HG02973 (cell line): ENCODE measurements around the gene CRISP1.
"Not testable (repeated sequence)": the region's sequence is repeated elsewhere in the genome, so short reads cannot be mapped to it uniquely, and the experiment has no call there.

Experiments
- ATAC-seq: cut with Tn5 transposase; IDR thresholded peaks from one replicate; pipeline ENCODE4 v1.9.1; 2021; ENCODE audit warnings: moderate library complexity; ENCODE audit not compliant: unreplicated experiment

The CRISP1 gene, protein sequence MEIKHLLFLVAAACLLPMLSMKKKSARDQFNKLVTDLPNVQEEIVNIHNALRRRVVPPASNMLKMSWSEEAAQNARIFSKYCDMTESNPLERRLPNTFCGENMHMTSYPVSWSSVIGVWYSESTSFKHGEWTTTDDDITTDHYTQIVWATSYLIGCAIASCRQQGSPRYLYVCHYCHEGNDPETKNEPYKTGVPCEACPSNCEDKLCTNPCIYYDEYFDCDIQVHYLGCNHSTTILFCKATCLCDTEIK

DNA sequence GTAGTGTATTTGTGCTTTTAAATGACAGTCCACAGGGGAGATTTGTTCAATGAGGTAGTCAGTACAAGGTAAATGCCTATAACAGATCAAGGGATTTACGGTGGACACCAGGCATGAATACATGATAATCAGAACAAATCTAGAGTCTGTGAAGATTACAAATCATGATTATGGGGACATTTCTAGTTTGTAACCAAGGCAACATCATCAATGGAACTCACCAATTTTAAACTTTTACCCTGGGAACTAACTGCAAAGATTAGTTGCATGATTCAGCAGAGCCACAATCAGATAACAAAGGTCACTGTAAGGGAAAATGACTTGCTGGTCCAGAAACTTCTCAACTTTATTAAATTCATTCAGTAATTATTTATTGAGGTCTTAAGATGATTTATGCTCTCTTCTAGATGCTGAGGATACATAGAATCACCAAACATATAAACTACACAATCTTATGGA lies at the start of gene CRISP1:
Gene CRISP1 (minus strand): TSS at position 51 of the 459 bp plus-strand sequence. CDS start 9,135 bp downstream, outside the sequence.
- no peak for ATAC-seq

DNA sequence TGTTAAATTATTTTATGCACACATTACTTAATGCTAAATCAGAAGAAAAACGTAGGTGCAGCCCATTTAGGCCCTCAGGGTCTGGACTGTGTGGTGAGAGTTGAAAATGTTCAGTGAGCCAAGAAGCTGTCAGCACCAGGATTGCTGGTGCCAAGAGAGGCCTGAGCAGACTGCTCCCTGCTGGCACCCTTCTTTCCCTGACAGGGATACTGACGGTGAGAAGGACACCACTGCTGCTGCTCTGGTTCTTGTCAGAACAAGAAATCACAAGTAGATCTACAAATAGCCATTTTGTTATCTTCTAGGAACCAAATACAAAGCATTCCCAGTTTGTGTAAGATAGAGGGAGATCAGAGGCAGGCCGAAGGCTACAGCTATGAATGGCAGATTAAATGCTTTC lies 48.7 kb upstream of the CRISP1 start:
- no peak for ATAC-seq

DNA sequence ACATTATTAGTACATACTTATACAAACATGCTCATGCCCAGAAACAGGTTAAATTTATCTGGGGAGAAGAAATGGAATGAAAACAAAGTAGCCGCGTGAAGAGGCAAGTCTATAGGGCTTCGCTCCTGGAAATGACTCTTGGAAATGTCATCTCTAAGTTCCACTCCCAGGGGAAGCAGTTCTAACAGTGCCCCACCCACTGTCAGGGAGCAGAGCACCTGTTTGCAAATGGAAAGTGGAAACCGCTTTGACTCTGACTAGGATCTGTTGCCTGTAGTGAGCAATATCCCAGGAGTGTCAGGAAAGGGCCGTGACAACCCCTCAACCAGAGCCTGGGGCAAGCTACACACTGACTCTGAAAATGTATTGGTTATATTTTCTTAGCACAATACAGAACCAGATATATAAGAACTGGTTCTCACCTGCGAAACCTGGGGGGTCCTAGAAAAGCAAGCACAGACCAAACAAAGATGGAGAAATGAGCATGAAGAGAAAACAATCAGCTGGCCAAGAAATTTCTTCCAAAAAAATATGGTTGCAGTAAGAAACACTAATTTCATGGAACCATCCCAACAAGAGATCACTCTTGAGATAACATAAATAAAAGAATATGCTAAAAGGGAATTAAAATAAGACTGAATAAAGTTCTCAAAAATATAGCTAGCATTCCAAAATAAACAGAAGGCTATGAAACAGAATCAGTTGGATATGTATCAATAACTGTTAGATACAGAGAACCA lies 47.5 kb upstream of the CRISP1 start:
- no peak for ATAC-seq

DNA sequence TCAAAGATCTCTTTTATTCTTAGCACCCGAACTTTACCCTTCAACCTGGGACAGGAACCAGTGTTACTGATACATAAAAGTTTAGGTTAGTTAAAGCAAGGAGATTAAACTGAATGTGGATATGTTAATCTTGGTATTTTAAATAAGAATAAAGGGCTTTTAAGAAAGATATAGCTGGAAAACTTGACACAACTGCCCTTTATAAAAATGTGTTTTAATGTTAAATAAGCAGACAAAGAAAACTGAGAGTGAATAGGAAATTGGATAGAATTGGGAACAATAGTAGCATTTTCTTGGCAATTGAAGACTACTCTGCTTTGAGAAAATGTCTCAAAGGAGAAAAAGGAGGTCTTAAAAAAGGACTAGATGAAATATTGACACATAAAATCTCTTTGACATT lies 45.9 kb upstream of the CRISP1 start:
- ATAC-seq = no peak

DNA sequence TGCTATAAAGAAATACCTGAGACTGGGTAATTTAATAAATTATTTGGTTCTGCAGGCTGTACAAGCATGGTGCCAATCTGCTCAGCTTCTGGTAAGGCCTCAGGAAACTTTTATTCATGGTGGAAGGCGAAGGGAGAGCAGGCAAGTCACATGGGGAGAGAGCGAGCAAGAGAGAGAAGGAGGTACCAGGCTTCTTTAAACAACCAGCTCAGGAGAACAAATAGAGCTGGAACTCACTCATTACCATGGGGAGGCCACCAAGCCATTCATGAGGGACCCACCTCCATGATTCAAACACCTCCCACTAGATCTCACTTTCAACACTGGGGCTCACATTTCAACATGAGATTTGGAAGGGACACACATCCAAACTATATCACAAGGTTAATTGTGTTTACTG lies 44.9 kb upstream of the CRISP1 start:
- ATAC-seq = no peak

DNA sequence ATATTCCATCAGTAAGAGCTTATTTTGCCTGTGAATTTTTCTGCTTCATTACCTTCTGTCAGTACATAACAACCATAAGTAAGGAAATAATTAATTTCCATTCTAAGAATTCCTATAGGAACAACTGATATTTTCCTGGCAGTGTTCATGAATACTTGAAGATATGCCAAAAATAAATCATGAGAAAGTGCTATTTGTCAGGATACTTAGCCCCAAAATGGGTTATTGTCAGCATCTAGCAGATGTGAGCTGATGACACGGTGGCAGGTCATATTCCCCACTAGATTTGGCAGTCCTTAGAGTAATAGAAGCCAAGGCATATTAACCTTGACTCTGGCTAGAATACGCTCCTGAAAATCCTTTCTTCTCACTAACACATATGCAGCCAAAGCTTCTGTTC lies 43.2 kb upstream of the CRISP1 start:
- ATAC-seq = no peak

DNA sequence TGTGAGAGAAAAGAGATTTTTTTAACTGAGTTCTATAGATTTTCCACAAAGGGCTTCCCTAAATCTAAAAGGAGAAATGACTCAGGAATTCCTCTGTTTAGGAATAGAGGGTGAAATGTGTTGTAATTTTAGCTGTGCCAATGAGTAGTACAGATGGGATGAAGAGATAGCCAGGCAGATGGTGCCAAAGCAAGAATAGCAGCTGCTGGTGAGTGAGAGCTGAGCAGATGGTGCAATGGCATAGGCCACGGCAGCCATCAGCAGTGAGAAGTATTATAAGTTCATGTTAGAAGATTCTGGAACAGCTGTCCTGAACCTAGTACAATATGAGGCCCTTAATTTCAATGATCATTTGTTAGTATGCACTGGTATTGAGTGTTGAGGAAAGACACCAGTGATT lies 40.2 kb upstream of the CRISP1 start:
- ATAC-seq = no peak

DNA sequence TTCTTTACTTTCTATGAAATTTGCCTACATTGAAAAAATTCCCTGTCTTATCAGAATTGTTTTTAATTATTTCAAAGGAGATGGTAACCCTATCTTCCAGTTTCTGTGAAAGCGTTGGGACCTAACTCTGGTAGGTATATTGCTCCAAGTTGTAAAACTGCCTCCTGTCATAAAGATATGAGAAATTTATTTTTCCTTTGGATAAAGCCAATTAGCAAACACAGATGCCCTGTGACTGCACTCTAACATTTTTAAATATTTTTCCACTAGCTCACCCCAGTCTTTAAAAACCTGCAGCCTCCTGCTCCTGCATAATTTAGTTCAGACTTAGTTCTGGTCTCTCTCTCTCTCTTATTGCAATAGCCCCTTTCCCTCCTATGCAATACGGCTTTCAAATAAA lies 39.0 kb upstream of the CRISP1 start:
- no peak for ATAC-seq

DNA sequence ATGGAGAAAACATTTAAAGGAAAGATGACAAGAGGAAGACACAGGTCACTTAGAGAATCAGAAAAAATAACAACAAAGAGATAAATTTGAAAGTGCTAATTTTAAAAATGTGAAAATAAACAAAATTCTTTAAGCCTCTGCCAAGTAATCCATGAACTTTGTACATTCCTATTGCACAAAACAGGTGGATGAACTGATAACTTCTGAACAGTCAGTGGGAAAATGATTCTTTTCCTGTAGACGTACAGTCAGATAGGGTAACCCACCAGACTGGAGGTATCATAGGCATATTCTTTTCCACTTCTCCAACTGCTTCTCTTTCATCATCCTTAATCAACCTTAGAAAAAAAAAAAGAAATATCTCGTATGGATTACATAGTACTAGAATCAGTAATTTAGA lies 36.5 kb upstream of the CRISP1 start:
- ATAC-seq = no peak

DNA sequence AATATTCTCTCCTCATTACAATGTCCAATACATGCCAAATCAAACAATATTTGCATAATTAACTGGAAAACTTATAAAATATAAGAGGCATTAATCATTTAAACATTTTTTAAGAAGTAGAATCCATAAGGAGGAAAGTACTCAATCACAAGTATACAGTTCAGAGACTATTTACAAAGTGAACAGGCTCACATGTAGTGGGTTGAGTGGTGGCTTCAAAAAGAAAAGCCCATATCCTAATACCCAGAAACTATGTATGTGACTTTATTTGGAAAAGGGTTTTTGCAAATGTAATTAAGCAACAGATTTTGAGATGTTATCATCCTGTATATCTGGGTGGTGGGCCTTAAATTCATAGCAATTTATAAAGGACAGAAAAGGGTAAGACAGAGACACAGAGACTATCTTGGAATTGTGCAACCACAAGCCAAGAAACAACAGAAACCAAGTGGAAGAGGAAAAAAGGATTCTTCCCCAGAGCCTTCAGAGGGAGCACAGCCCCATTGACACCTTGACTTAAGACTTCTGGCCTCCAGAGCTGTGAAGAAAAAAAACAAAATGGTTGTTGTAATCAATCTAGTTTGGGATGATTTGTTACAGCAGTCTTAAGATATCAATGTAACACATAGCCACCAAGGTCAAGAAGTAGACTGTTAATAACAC lies 32.7 kb upstream of the CRISP1 start:
- ATAC-seq = no peak

DNA sequence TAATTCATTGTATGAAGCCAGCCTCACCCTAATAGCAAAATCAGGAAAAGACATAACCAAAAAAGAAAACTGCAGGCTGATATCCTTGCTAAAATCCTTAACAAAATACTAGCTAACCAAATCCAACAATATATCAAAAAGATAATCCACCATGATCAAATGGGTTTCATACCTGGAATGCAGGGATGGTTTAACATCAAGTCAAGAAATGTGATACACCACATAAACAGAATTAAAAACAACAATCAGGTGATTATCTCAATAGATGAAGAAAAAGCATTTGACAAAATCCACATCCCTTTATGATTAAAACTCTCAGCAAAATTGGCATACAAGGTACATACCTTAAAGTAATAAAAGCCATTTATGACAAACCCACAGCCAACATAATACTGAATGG lies 29.2 kb upstream of the CRISP1 start:
- not testable (repeated sequence) for ATAC-seq

DNA sequence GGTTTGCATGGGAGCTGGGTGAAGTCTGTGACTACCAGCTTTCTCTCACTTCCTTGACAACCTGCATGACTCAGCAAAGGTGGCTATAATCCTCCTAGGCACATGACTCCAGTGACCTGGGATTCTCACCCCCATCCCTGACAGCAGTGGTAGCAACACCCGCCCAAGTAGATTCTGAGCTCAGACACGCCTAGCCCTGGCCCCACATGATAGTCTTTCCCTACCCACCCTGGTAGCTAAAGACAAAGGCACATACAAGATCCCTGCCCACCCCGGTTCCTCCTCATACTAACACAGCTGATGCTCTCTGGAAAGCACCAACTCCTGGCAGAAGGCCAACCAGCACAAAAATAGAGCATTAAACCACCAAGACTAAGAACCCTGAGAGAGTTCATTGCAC lies 25.9 kb upstream of the CRISP1 start:
- no peak for ATAC-seq

DNA sequence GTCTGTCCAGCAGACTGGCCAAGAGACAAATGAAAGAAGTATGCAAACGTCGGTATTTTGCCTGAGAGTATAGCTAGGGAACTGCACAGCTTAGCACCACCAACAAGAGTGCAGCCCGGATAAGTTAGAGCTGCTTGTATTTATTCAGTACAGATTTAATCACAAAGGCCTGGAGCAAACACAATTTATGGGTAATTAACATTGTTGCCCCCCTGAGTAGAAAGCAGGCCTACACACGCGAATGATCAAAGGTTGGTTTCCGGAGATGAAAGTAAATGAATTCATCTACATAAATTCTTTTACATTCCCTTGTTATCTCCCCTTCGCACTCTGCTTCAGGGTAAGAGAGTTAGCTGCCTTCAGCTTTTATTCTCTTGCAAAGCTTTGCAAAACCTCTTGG lies 24.7 kb upstream of the CRISP1 start:
- ATAC-seq = no peak

DNA sequence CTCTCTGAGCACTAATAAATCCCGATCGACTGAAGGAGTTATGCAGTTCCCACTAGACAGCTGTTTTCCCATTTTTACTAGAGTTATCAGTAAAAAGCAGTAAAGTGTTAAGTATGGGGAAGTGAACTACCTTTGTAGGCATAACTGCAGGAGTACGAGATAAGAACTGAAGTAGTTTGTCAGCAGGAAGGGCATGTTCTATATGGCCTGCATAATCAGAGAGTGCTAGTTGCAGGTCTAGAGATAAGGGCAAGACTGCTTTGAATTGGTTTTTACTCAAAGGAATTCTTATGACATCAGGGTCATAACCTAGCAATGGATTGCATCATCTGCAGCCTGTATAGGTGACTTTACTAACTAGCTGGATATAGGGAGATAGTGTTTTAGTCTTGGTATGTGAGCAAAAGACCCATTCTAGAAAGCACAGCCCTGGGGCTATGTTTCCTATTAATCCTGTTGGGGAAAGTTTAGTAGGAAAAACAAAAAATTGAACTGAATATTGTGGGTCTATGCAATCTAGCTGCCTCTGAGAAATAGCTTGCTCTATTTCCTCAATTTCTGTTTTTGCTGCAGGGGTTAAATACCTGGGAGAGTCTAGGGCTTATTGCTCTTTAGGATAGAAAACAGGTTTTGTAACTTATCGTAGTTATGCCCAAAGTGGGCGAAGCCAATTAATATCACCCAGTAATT lies 22.6 kb upstream of the CRISP1 start:
- ATAC-seq = no peak

DNA sequence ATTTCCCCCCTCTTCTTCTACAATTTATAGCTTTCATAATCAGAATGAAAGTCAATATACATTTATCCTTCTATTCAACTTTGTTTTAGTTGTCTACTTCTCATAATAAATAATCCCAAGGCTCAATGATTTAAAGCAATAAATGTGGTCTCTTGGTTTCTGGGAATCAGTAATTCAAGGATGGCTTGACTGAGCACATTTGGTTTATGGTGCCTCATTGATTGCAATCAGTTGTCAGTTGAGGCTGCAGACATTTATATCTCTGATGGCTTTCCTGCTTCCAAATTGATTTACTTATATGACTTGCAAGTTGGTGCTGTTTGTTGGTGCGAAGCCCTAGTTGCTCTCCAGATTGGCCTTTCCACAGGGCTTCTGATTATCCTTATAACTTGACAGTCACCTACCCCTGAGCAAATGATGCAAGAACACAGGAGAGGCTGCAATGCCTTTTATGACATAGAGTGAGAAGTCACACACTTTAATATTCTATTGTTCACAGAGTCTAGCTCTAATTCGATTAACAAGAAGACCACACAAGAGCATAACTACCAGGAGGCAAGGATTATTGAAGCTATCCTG lies 2.7 kb upstream of the CRISP1 start:
- no peak for ATAC-seq

DNA sequence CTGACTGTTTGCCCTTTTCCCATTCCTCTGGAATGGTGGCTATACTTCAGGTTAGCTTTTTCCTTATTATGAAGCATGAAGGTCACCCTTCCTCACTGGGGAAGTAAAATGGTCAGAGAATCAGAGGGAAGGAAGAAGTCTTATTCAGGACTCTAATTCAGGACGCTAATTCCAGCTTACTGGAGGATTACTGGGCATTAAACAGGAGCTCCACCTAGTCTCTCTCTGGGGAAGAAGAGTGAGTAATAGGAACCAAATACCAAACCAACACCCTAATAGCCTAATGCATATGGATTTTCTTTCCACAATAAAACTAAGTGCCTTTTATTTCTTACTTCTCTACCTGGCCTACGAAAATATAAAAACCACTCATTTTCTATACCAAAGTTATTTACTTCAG lies 10.1 kb downstream of the CRISP1 start:
- ATAC-seq = no peak

DNA sequence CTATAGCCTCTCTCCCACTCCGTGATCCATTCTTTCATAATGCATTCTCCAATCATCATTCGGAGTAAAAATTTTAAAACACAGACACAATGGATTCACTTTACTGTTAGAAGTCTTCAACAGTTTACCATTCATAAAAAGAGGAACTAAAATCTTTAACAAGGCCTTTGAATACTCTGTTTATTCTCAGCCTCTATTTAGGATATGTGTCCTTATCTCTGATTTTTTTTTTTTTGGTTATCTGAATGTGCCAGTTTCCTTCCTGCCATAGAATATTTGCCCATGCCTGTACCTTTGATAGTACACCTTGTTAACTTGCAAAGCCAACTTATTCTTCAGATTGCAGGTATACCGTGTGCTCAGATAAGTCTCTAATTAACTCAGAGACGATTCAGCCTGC lies 11.1 kb downstream of the CRISP1 start:
- no peak for ATAC-seq

DNA sequence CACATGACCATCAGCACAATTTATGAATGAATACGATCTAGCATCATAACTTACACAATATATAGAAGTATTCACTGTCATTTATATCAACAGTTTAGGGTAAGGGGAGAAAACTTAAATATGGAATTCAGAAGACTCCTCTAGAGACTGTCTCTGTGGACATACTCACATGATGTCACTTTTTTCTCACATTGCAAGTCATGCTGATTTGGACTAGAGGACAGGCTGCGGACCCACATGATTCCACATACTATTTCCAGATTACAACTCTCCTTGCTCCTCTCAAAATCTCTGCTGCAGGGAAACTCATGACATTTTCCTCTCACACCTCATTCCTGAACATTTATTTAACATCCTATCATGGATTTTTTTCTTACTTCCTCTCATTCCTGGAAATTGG lies 13.4 kb downstream of the CRISP1 start:
- ATAC-seq = no peak

DNA sequence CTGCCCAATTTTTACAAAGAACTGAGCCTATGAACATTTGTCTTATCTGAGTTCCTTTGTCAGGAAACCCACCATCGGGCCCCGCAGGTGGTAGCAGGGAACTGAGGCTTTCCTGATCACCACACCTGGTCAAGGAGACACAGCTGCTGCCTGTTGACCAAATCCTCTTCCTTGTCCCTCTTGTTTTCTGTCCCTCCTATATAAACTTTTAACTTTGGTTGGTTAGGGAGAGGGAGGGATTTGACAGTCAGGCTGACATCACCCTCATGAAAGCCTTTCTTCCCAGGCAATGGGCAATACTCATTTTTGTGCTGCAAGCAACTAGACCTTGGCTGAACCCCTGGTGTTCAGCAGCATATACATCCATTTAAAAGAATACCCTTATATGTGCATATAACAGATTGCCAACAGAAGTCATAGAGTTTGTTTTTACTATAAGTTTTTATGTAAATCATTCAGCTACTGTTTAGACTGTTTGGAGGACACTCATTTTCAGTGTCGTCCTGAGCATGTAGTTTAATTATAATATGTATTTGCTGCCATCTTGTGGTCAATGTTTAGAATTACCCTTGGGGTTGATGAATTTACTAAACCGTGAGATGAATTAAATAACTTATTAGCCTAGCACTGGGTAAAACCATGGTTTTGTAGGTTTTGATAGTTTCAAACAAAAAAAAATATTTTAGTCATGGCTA lies 17.0 kb downstream of the CRISP1 start:
- peak; percentile 85 for ATAC-seq

DNA sequence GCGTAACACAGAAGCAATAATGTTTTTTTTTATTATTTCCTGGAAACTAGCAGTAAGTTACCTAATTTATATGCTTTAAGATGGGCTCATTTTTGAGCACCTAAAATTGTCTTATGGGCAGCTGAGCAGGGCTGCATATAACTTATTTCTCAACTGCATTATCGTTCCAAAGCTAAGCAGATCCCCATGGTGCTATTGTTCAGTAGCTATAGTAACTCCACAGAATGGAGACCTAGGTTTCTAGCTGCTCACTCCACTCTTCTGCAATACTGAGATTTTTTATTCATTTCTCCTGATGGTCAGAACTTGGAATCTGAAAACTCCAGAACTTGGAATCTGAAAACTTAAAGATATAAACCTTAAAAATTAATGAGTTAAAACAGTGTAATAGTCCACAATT lies 18.7 kb downstream of the CRISP1 start:
- ATAC-seq = no peak

DNA sequence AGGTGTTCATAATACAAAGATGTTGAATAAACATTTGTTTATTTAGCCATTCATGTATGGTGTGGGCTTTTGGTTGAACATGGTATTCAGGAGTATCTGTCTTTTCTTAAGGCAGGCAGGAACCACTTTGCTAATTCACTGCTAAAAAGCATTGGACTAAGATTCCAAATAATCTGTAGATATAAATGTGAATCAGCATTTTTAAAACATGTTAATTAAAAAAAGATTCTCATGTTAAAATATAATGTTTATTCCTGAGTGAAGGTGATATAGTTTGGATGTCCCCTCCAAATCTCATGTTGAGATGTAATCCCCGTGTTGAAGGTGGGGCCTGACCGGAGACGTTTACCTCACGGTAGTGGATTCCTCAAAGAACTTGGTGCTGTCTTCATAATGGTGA lies 19.3 kb downstream of the CRISP1 start:
- no peak for ATAC-seq
